Measurements from ENCODE around the gene CCDC146. TPM values are rescaled to one million over a fixed set of nuclear protein-coding genes. Genes with fewer than 3 reads are reported as not detected.

Gene CCDC146
- total and polyA plus RNA-seq, 2 experiments from 2014 or later: 1.9 to 4.0 TPM

DNA sequence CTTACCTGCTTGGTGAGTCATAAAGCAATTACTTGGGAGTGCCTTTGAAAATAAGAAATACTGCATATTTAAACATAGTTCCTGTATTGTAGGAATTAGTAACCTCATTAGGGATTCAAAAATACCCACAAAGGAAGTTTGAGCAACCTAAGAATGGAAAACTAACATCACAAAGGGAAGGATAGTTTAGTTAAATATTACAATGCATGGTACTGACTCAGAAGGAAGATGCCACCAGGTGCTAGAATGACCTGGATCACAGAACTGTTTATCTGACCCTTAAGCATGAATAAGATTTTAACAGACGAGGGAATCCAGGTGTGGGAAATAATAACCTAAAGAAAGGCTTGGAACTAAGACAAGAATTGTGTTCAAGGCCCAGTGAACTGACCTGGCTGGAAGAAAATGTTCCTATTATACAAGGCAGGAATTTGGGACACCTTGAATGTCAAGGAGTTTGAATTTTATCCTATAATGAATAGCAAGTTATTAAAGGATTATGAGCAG lies 187.4 kb downstream of the CCDC146 start:
- no peaks in the 10 kb centered on the region for H3K9me3 ChIP-seq (ENCODE audit: low read depth)
- no peak overlapping the region for H3K27ac ChIP-seq
- no peak overlapping the region for H2AFZ ChIP-seq
- no peak overlapping the region for H3K4me3 ChIP-seq
- no peak overlapping the region for H3K4me2 ChIP-seq
- H3K4me1 ChIP-seq (ENCODE audit: insufficient read depth): no peaks in the 10 kb centered on the region
- TF ChIP-seq, protein P1, sequence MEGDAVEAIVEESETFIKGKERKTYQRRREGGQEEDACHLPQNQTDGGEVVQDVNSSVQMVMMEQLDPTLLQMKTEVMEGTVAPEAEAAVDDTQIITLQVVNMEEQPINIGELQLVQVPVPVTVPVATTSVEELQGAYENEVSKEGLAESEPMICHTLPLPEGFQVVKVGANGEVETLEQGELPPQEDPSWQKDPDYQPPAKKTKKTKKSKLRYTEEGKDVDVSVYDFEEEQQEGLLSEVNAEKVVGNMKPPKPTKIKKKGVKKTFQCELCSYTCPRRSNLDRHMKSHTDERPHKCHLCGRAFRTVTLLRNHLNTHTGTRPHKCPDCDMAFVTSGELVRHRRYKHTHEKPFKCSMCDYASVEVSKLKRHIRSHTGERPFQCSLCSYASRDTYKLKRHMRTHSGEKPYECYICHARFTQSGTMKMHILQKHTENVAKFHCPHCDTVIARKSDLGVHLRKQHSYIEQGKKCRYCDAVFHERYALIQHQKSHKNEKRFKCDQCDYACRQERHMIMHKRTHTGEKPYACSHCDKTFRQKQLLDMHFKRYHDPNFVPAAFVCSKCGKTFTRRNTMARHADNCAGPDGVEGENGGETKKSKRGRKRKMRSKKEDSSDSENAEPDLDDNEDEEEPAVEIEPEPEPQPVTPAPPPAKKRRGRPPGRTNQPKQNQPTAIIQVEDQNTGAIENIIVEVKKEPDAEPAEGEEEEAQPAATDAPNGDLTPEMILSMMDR (IDR thresholded peaks at IDR 0.05; ENCODE audit: poor library complexity): no peak
- TF ChIP-seq EZH2phosphoT487 (IDR thresholded peaks at IDR 0.05; ENCODE audit: low read depth, severe bottlenecking, unreplicated experiment) (no peak), EZH2 (IDR thresholded peaks at IDR 0.05; ENCODE audit: borderline replicate concordance) (no peak)
- H4K20me1 ChIP-seq (ENCODE audit: insufficient read depth, poor library complexity, severe bottlenecking): no peaks in the 10 kb centered on the region
- H3K9me2 ChIP-seq (replicated peaks; ENCODE audit: insufficient read depth): no peaks in the 10 kb centered on the region
- no peaks in the 10 kb centered on the region for H3K36me3 ChIP-seq (replicated peaks; ENCODE audit: insufficient read depth, low read depth)
- no peaks in the 10 kb centered on the region for H3K79me2 ChIP-seq
- no peaks in the 10 kb centered on the region for H3K27me3 ChIP-seq
- 67% methylated on average over 1 of the region's 1 CpG for WGBS (ENCODE audit: low lambda C conversion rate, missing lambda C conversion rate)
- DNase-seq (ENCODE audit: low spot score): no peak

DNA sequence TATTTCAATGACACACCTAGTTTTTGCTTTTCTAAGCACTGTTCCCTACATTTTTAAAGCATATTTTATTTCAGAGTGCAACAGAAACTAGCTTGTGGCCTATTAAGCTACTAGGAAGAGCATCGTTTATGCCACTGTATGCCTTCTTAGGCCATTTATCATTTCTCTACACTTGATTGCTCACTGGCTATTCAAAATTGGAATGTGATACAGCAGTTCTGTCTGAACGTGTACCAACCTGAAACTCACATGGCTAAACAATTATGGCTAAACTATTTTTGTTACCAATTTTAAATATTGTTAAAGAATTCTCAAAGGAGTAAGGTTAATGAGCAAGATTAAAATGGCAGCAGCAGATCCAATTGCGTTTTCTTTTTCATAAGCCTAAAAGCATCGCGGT lies 188.6 kb downstream of the CCDC146 start:
- H3K9me2 ChIP-seq (replicated peaks; ENCODE audit: insufficient read depth): no peaks in the 10 kb centered on the region
- H3K4me3 ChIP-seq: no peak overlapping the region
- no peak overlapping the region for H3K4me2 ChIP-seq
- DNase-seq (ENCODE audit: low spot score): no peak
- H3K4me1 ChIP-seq (ENCODE audit: insufficient read depth): no peaks in the 10 kb centered on the region
- no peaks in the 10 kb centered on the region for H3K27me3 ChIP-seq
- TF ChIP-seq EZH2phosphoT487 (IDR thresholded peaks at IDR 0.05; ENCODE audit: low read depth, severe bottlenecking, unreplicated experiment) (no peak), EZH2 (IDR thresholded peaks at IDR 0.05; ENCODE audit: borderline replicate concordance) (no peak)
- TF ChIP-seq, protein P1 (IDR thresholded peaks at IDR 0.05; ENCODE audit: poor library complexity): no peak
- H3K9me3 ChIP-seq (ENCODE audit: low read depth): no peaks in the 10 kb centered on the region
- H4K20me1 ChIP-seq (ENCODE audit: insufficient read depth, poor library complexity, severe bottlenecking): no peaks in the 10 kb centered on the region
- no peak overlapping the region for H3K27ac ChIP-seq
- H2AFZ ChIP-seq: no peak overlapping the region
- WGBS (ENCODE audit: low lambda C conversion rate, missing lambda C conversion rate): 94% methylated on average over 5 of the region's 5 CpGs
- no peaks in the 10 kb centered on the region for H3K79me2 ChIP-seq
- H3K36me3 ChIP-seq (replicated peaks; ENCODE audit: insufficient read depth, low read depth): no peaks in the 10 kb centered on the region

- WGBS (ENCODE audit: low lambda C conversion rate, missing lambda C conversion rate): 74% methylated on average over 2 of the region's 2 CpGs
- H3K27ac ChIP-seq: no peak overlapping the region
- no peak overlapping the region for H2AFZ ChIP-seq
- no peaks in the 10 kb centered on the region for H3K9me3 ChIP-seq (ENCODE audit: low read depth)
- no peaks in the 10 kb centered on the region for H3K27me3 ChIP-seq
- TF ChIP-seq, protein P1 (IDR thresholded peaks at IDR 0.05; ENCODE audit: poor library complexity): no peak
- TF ChIP-seq EZH2 (IDR thresholded peaks at IDR 0.05; ENCODE audit: borderline replicate concordance): no peak
- TF ChIP-seq EZH2phosphoT487 (IDR thresholded peaks at IDR 0.05; ENCODE audit: low read depth, severe bottlenecking, unreplicated experiment): no peak
- H4K20me1 ChIP-seq (ENCODE audit: insufficient read depth, poor library complexity, severe bottlenecking): no peaks in the 10 kb centered on the region
- H3K36me3 ChIP-seq (replicated peaks; ENCODE audit: insufficient read depth, low read depth): no peaks in the 10 kb centered on the region
- no peak for DNase-seq (ENCODE audit: low spot score)
- H3K79me2 ChIP-seq: no peaks in the 10 kb centered on the region
- H3K4me2 ChIP-seq: no peak overlapping the region
- no peaks in the 10 kb centered on the region for H3K4me1 ChIP-seq (ENCODE audit: insufficient read depth)
- no peak overlapping the region for H3K4me3 ChIP-seq
- H3K9me2 ChIP-seq (replicated peaks; ENCODE audit: insufficient read depth): no peaks in the 10 kb centered on the region
These were observed 190.7 kb downstream of the CCDC146 start for GRCh38 chr7:77313085-77313484.
